HG02759 (cell line): Measurements from ENCODE around the gene NSMCE1.

Source experiments
- ATAC-seq: cut with Tn5 transposase; IDR thresholded peaks from one replicate; pipeline ENCODE4 v1.9.1; 2021; ENCODE audit warnings: mild to moderate bottlenecking, moderate library complexity; ENCODE audit not compliant: unreplicated experiment

Gene NSMCE1

GRCh38 chr16:27245276-27246172 lies 23.0 kb downstream of the NSMCE1 start:
- ATAC-seq, result no peak

- no peak for ATAC-seq
Observed at GRCh38 chr16:27244363-27244755, 24.2 kb downstream of the NSMCE1 start.

- no peak for ATAC-seq
Observed at GRCh38 chr16:27243725-27244362, 24.7 kb downstream of the NSMCE1 start.

GRCh38 chr16:27242868-27243590 lies 25.5 kb downstream of the NSMCE1 start:
- ATAC-seq, result peak; percentile 70

GRCh38 chr16:27242398-27242797 lies 26.2 kb downstream of the NSMCE1 start:
- ATAC-seq, result no peak

- ATAC-seq, result no peak
Observed at GRCh38 chr16:27241658-27242057, 26.9 kb downstream of the NSMCE1 start.

GRCh38 chr16:27240948-27241531 lies 27.5 kb downstream of the NSMCE1 start:
- no peak for ATAC-seq

- ATAC-seq, result no peak
Observed at GRCh38 chr16:27239906-27240655, 28.5 kb downstream of the NSMCE1 start.

GRCh38 chr16:27239026-27239425 lies 29.5 kb downstream of the NSMCE1 start:
- ATAC-seq, result no peak

- no peak for ATAC-seq
Observed at GRCh38 chr16:27238591-27238990, 30.0 kb downstream of the NSMCE1 start.

- peak; percentile 17 for ATAC-seq
Observed at GRCh38 chr16:27238016-27238587, 30.5 kb downstream of the NSMCE1 start.

GRCh38 chr16:27237219-27238015 lies 31.2 kb downstream of the NSMCE1 start:
- peak; percentile 75 for ATAC-seq

- ATAC-seq, result no peak
Observed at GRCh38 chr16:27236635-27237218, 31.8 kb downstream of the NSMCE1 start.

- ATAC-seq, result no peak
Observed at GRCh38 chr16:27235938-27236245, 32.7 kb downstream of the NSMCE1 start.

- no peak for ATAC-seq
Observed at GRCh38 chr16:27235055-27235937, 33.3 kb downstream of the NSMCE1 start.

GRCh38 chr16:27234603-27235002 lies 34.0 kb downstream of the NSMCE1 start:
- ATAC-seq, result no peak

GRCh38 chr16:27234171-27234570 lies 34.4 kb downstream of the NSMCE1 start:
- no peak for ATAC-seq

GRCh38 chr16:27233731-27234130 lies 34.8 kb downstream of the NSMCE1 start:
- no peak for ATAC-seq
